GM10248 (cell line): ENCODE results near the gene CDCA3.

Experiments
- CTCF ChIA-PET: fragments of 300-600 bp; sonication (Branson Sonifier 250); formaldehyde crosslinking; extraction: SDS; loops from one replicate; lab custom pipeline; 2021; ENCODE audit warnings: antibody characterized with exemption; lab: Yijun Ruan, JAX
- POLR2A ChIA-PET: fragments of 350-650 bp; sonication (Branson Sonifier 250); formaldehyde crosslinking; extraction: SDS; loops from one replicate; lab custom pipeline; 2020; ENCODE audit warnings: antibody characterized with exemption; lab: Yijun Ruan, JAX
- DNase-seq: peaks from one replicate; pipeline ENCODE4 v3.0.0; 2012; ENCODE audit errors: extremely low spot score
- TF ChIP-seq, protein P1 (sequence below): IDR thresholded peaks from 2 replicates; pipeline ENCODE4 v1.5.1; 2012; ENCODE audit warnings: mild to moderate bottlenecking, low read depth; ENCODE audit errors: extremely low read depth, missing control alignments, control extremely low read depth

Gene CDCA3

GRCh38 chr12:6860942-6861341 is 9.9 kb upstream of the CDCA3 start:
- CTCF ChIA-PET: interaction anchor here (2.1 to 3.2 kb wide), 3 partner anchors 8 to 11 kb away, joined by 6 to 12 read pairs (median 11); partner anchors contain the start of genes CDCA3 and SPSB2
- no peak for DNase-seq
- TF ChIP-seq, protein P1, sequence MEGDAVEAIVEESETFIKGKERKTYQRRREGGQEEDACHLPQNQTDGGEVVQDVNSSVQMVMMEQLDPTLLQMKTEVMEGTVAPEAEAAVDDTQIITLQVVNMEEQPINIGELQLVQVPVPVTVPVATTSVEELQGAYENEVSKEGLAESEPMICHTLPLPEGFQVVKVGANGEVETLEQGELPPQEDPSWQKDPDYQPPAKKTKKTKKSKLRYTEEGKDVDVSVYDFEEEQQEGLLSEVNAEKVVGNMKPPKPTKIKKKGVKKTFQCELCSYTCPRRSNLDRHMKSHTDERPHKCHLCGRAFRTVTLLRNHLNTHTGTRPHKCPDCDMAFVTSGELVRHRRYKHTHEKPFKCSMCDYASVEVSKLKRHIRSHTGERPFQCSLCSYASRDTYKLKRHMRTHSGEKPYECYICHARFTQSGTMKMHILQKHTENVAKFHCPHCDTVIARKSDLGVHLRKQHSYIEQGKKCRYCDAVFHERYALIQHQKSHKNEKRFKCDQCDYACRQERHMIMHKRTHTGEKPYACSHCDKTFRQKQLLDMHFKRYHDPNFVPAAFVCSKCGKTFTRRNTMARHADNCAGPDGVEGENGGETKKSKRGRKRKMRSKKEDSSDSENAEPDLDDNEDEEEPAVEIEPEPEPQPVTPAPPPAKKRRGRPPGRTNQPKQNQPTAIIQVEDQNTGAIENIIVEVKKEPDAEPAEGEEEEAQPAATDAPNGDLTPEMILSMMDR: no peak
- POLR2A ChIA-PET: interaction anchor here (0.8 kb wide), 1 partner anchor 10 kb away, joined by 6 read pairs; the partner anchor contains the start of genes CDCA3 and USP5

GRCh38 chr12:6860116-6860515 is 9.0 kb upstream of the CDCA3 start:
- TF ChIP-seq, protein P1: no peak
- POLR2A ChIA-PET: no interaction called here
- CTCF ChIA-PET: interaction anchor here (2.1 to 3.2 kb wide), 3 partner anchors 9 to 12 kb away, joined by 6 to 12 read pairs (median 11); partner anchors contain the start of genes CDCA3 and SPSB2
- no peak for DNase-seq

GRCh38 chr12:6858799-6859198 is 7.7 kb upstream of the CDCA3 start:
- CTCF ChIA-PET: interaction anchor here (1.0 to 3.2 kb wide), 3 partner anchors 10 to 28 kb away, joined by 3 to 12 read pairs (median 3); partner anchors contain the start of gene SPSB2
- no peak for DNase-seq
- TF ChIP-seq, protein P1: no peak
- POLR2A ChIA-PET: interaction anchor here (1.4 kb wide), 1 partner anchor 8 kb away, joined by 3 read pairs; the partner anchor contains the start of gene TPI1

- no peak for DNase-seq
- TF ChIP-seq, protein P1: no peak
- POLR2A ChIA-PET: interaction anchor here (1.5 kb wide), 1 partner anchor 12 kb away, joined by 7 read pairs; the partner anchor contains the start of gene TPI1
- CTCF ChIA-PET: interaction anchor here (1.0 to 8.1 kb wide), 6 partner anchors 12 to 318 kb away, joined by 3 to 130 read pairs (median 3); partner anchors contain the start of genes SPSB2 and TPI1
These were observed 4.2 kb upstream of the CDCA3 start for GRCh38 chr12:6855322-6855721.

GRCh38 chr12:6854036-6854435 is 3.0 kb upstream of the CDCA3 start:
- no peak for DNase-seq
- CTCF ChIA-PET: interaction anchor here (1.2 to 8.1 kb wide), 4 partner anchors 14 to 431 kb away, joined by 3 to 130 read pairs (median 25); partner anchors contain the start of genes SPSB2 and TPI1
- TF ChIP-seq, protein P1: no peak
- POLR2A ChIA-PET: interaction anchor here (1.5 to 3.3 kb wide), 2 partner anchors 13 kb away, joined by 7 to 89 read pairs; partner anchors contain the start of gene TPI1

DNA sequence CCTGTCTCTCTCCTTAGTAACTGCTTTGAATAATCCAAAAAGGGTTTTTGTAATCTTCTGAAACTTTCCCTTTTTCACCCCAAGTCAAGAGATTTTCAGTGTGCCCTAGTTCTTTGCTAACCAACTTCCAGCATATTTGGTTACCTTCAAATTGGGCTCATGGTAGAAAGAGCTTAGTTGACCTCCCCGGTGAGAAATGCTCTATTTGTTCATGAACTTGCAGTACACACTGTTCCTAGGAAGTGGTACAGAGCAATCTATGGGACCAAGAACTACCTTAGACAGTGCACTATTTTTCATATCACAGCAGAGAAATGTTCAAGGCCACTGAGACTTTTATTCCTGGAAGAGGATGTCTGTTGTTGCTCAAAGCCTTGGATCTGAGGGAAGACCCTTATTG is 2.5 kb upstream of the CDCA3 start:
- POLR2A ChIA-PET: interaction anchor here (1.8 to 3.3 kb wide), 3 partner anchors 14 to 91 kb away, joined by 10 to 89 read pairs (median 46); partner anchors contain the start of genes C12orf57, RNU7-1, SPSB2 and TPI1

More for the DNA sequence above, 2.5 kb upstream of the CDCA3 start:
- CTCF ChIA-PET: interaction anchor here (0.8 to 8.1 kb wide), 5 partner anchors 14 to 430 kb away, joined by 3 to 130 read pairs (median 4); partner anchors contain the start of genes SPSB2 and TPI1
- TF ChIP-seq, protein P1: no peak
- DNase-seq: no peak
